BE2C (cell line): ENCODE data around the gene UQCC2.

Experiments
- DNase-seq: peaks from one replicate; pipeline ENCODE4 v3.0.0-alpha.2; 2020
- H3K27me3 ChIP-seq: fragments of 250-450 bp; sonication (Bioruptor Pico); 2 replicates; pipeline ENCODE4 v1.5.1; 2020; ENCODE audit warnings: mild to moderate bottlenecking
- H3K36me3 ChIP-seq: fragments of 250-450 bp; sonication (Bioruptor Pico); 2 replicates; pipeline ENCODE4 v1.5.1; 2020; ENCODE audit warnings: mild to moderate bottlenecking
- H3K4me1 ChIP-seq: fragments of 250-450 bp; sonication (Bioruptor Pico); 2 replicates; pipeline ENCODE4 v1.5.1; 2020
- H3K4me3 ChIP-seq: 2 replicates; pipeline ENCODE4 v1.5.1; 2011; ENCODE audit warnings: low read depth, low read length
- H3K9me3 ChIP-seq: fragments of 250-450 bp; sonication (Bioruptor Pico); 2 replicates; pipeline ENCODE4 v1.5.1; 2020
- CTCF ChIP-seq: IDR thresholded peaks from 2 replicates; pipeline ENCODE4 v1.5.1; 2012; ENCODE audit warnings: mild to moderate bottlenecking, low read depth, low read length

The UQCC2 gene

DNA sequence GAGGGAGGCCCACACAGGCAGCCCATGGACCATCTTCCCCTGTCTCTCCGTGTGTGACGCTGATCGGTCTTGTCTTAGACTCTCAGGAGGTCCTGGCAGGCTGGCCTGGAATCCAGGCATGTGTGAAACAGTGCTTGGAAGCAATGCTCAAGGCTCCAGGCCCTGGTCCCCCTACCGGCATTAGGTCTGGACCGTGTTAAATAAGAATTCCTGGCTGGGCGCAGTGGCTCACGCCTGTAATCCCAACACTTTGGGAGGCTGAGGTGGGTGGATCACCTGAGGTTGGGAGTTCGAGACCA lies 22.2 kb upstream of the UQCC2 start:
- Histone ChIP-seq H3K27me3 (no peaks in the 10 kb centered on the region), H3K36me3 (no peaks in the 10 kb centered on the region), H3K4me1 (no peaks in the 10 kb centered on the region), H3K4me3 (no peak overlapping the region), H3K9me3 (no peaks in the 10 kb centered on the region)
- DNase-seq: no peak
- TF ChIP-seq CTCF: no peak

DNA sequence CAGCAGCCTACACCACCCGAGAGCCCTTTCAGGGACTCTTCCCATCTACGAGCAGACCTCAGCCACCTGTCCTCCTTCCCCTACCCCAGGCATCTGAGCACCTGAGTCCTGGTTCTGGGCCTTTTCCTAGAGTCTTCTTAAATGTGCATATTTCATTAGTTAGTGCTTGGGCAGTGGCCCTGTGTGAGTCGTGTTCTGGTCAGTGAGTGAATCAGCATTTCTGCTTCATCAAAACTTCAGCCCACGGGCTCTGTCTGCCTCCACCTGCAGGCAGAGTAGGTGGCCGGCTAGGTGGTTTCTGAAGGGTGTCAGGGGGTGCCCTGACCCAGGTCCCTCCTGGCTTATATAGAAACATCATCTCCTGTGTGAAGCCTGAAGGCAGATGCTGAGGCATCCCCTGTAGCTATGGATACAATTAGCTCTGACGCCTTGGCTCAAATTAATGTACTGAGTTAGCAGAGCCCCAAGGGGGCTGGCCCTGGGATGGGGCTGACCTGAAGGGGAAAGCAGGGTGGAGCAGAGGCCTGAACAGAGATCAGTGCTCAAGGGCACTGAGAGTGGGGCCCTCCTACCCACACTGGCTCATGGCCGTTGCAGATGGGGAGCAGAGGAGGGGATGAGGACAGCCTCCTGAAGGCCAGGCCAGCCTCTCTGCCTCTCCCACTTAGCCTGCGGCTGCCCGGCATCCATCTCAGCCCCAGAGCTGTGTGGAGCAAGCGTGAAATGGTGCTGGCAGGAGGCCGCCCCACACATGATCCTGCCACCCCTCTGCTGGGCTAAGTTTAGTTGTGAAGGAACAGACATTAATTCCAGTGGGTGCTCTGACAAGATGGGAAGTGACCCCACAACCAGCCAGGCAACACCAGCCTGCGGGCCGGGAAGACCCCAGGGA lies 21.6 kb upstream of the UQCC2 start:
- DNase-seq: no peak

DNA sequence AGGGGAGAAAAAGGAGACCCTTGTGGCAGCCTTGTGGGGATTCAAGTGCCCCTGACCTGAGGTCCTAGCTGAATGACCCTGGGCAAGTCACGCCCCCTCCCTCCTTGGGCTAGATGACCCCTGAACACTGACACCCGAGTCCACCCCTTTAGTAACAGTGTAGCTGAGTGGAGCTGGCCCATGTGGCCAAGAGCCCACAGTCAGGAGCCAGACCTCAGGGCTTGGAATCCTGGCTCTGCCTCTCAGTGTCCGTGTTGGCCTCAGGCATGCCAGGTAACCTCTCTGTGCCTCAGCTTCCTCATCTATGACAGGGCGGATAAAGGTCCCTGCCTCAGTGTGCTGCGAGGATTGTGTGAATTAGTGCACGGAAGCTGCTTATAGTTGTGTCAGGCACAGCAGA lies 20.9 kb upstream of the UQCC2 start:
- Histone ChIP-seq H3K27me3 (no peaks in the 10 kb centered on the region), H3K36me3 (no peaks in the 10 kb centered on the region), H3K4me1 (no peaks in the 10 kb centered on the region), H3K9me3 (no peaks in the 10 kb centered on the region), H3K4me3 (no peak overlapping the region)
- no peak for TF ChIP-seq CTCF
- DNase-seq: no peak

More for the DNA sequence above, 21.6 kb upstream of the UQCC2 start:
- Histone ChIP-seq H3K36me3 (no peaks in the 10 kb centered on the region), H3K9me3 (no peaks in the 10 kb centered on the region), H3K4me1 (no peaks in the 10 kb centered on the region), H3K27me3 (no peaks in the 10 kb centered on the region), H3K4me3 (no peak overlapping the region)
- TF ChIP-seq CTCF: no peak

GRCh38 chr6:33731751-33732282 lies 20.3 kb upstream of the UQCC2 start:
- Histone ChIP-seq H3K9me3 (no peaks in the 10 kb centered on the region), H3K4me1 (no peaks in the 10 kb centered on the region), H3K36me3 (no peaks in the 10 kb centered on the region), H3K4me3 (no peak overlapping the region), H3K27me3 (no peaks in the 10 kb centered on the region)
- TF ChIP-seq CTCF: no peak
- DNase-seq: no peak

DNA sequence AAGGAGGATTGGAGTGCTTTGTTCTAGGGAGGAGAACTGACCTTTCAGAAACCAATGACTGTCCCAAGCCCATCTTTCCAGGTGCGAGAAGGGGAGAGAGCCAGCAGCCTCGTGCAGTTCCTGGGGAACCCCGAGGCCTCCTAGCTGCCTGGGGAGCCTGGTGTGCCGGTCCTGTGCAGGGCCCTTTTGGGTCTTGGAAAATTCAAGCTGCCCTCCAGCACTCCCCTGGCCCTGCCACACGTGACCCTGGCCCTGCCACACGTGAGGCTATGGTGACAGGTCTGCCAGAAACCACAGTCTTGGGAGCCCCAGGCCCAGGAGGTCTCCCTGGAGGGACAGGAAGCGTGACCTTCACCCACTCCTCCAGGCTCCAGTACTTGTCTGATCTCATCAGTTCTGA lies 19.5 kb upstream of the UQCC2 start:
- Histone ChIP-seq H3K27me3 (no peaks in the 10 kb centered on the region), H3K4me3 (no peak overlapping the region), H3K4me1 (no peaks in the 10 kb centered on the region), H3K36me3 (no peaks in the 10 kb centered on the region), H3K9me3 (no peaks in the 10 kb centered on the region)
- no peak for DNase-seq
- TF ChIP-seq CTCF: no peak

DNA sequence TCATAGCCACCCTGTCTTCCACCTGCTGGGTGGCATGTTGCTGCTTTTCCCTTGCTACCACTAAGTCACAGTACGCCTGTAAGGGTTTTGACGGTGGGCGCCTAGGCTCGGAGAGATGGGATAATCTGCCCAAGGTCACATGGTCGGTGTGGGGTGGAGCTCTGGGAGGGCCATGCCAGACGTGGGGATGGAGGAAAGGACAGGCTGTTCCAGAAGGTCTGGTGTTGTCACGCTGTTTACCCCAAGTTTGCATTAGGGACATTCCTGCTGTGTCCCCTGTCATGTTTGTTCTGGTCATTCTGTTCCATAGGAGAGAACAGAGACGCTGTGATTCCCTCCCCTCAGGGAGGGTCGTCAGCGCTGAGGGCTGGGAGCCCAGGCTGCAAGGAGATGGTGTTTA lies 19.1 kb upstream of the UQCC2 start:
- H3K36me3 ChIP-seq: no peaks in the 10 kb centered on the region
- H3K27me3 ChIP-seq: no peaks in the 10 kb centered on the region
- no peak for TF ChIP-seq CTCF
- no peak for DNase-seq
- no peaks in the 10 kb centered on the region for H3K9me3 ChIP-seq
- no peak overlapping the region for H3K4me3 ChIP-seq
- H3K4me1 ChIP-seq: no peaks in the 10 kb centered on the region
